Neural progenitor cell (in vitro differentiated cells): ENCODE data around the gene GATA6. TPM values are rescaled to one million over a fixed set of nuclear protein-coding genes. Genes with fewer than 3 reads are reported as not detected.

Experiments
- DNase-seq: peaks from one replicate; pipeline ENCODE4 v3.0.0-alpha.2; 2016; ENCODE audit warnings: low spot score
- H2AFZ ChIP-seq: fragments of 200-600 bp; sonication (generic); replicated peaks from 2 replicates; pipeline ENCODE4 v1.6.1; 2016; ENCODE audit warnings: antibody characterized with exemption
- H3F3A ChIP-seq: fragments of 200-600 bp; sonication (generic); 2 replicates; pipeline ENCODE4 v1.6.1; 2016; ENCODE audit warnings: antibody characterized with exemption, low read depth
- H3K27ac ChIP-seq: fragments of 200-600 bp; sonication (generic); 2 replicates; pipeline ENCODE4 v1.5.1; 2016; ENCODE audit warnings: mild to moderate bottlenecking
- H3K27me3 ChIP-seq: fragments of 200-600 bp; sonication (generic); 2 replicates; pipeline ENCODE4 v1.6.1; 2016; ENCODE audit warnings: mild to moderate bottlenecking, moderate library complexity
- H3K36me3 ChIP-seq: fragments of 200-600 bp; sonication (generic); 2 replicates; pipeline ENCODE4 v1.5.1; 2016
- H3K4me1 ChIP-seq: fragments of 200-600 bp; sonication (generic); 2 replicates; pipeline ENCODE4 v1.6.1; 2016; ENCODE audit warnings: mixed run types
- H3K4me2 ChIP-seq: fragments of 200-600 bp; sonication (generic); 2 replicates; pipeline ENCODE4 v1.6.1; 2016
- H3K4me3 ChIP-seq: fragments of 200-600 bp; sonication (generic); 2 replicates; pipeline ENCODE4 v1.5.1; 2016
- H3K79me2 ChIP-seq: fragments of 200-600 bp; sonication (generic); 2 replicates; pipeline ENCODE4 v1.6.1; 2016; ENCODE audit warnings: low read depth
- H3K9ac ChIP-seq: fragments of 200-600 bp; sonication (generic); 2 replicates; pipeline ENCODE4 v1.6.1; 2016
- H3K9me3 ChIP-seq: fragments of 200-600 bp; sonication (generic); 2 replicates; pipeline ENCODE4 v1.5.1; 2016; ENCODE audit warnings: low read depth
- H4K20me1 ChIP-seq: fragments of 200-600 bp; sonication (generic); 2 replicates; pipeline ENCODE4 v1.6.1; 2016; ENCODE audit warnings: low read depth
- H3K27ac Mint-ChIP-seq: 3 replicates; pipeline ENCODE4 v1.8.0; 2021; ENCODE audit warnings: mixed read lengths
- H3K27me3 Mint-ChIP-seq: 2 replicates; pipeline ENCODE4 v1.8.0; 2022; ENCODE audit warnings: low read depth, mild to moderate bottlenecking, inconsistent platforms, moderate library complexity, mixed read lengths; ENCODE audit not compliant: insufficient read depth
- H3K36me3 Mint-ChIP-seq: 3 replicates; pipeline ENCODE4 v1.8.0; 2021; ENCODE audit warnings: mixed read lengths
- H3K4me1 Mint-ChIP-seq: 3 replicates; pipeline ENCODE4 v1.8.0; 2021; ENCODE audit warnings: mixed read lengths
- H3K4me3 Mint-ChIP-seq: 3 replicates; pipeline ENCODE4 v1.8.0; 2021; ENCODE audit warnings: mild to moderate bottlenecking, moderate library complexity, mixed read lengths
- H3K9me3 Mint-ChIP-seq: 3 replicates; pipeline ENCODE4 v1.8.0; 2020; ENCODE audit warnings: mixed read lengths
- EZH2 ChIP-seq: fragments of 200-600 bp; sonication (generic); IDR thresholded peaks from 2 replicates; pipeline ENCODE4 v1.6.1; 2017; ENCODE audit warnings: antibody characterized with exemption, mild to moderate bottlenecking, moderate library complexity
- EZH2phosphoT487 ChIP-seq: fragments of 200-600 bp; sonication (generic); IDR thresholded peaks from 2 replicates; pipeline ENCODE4 v1.6.1; 2017; ENCODE audit warnings: antibody characterized with exemption
- total RNA-seq: library from RNA; depleted of rRNA; stranded (reverse); fragments of >200 nt; gene quantifications from 2 replicates; pipeline ENCODE4 v1.2.3, GENCODE V29; 2015; ENCODE audit warnings: low replicate concordance
- TF ChIP-seq, protein P1 (sequence below): fragments of 200-600 bp; sonication (generic); IDR thresholded peaks from 2 replicates; pipeline ENCODE4 v1.5.1; 2017; ENCODE audit warnings: antibody characterized with exemption, mild to moderate bottlenecking

Gene GATA6
- total RNA-seq, 1 donor from 2014 or later: 0.26 TPM

DNA sequence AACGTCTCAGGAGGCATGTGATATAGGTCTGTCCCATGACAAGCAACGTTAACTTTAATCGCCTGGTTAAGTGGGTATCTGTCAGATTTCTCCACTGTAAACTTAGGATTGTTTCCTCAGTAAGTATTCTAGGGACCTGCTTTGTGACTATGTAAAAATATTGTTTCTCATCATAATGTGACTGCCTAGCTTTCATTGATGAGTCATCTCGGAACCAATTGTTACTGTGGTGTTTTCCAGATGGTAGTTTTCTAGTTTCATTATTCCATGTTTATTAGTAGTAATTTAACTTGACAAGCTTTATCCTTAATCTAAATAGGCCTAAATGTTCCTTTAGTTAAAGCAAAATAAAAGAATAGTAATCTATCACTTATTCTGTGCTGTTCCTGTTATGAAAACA, 28.2 kb upstream of the GATA6 start:
- H3K27me3 Mint-ChIP-seq: no peaks in the 10 kb centered on the region
- TF ChIP-seq EZH2 (no peak), EZH2phosphoT487 (no peak)
- TF ChIP-seq, protein P1, sequence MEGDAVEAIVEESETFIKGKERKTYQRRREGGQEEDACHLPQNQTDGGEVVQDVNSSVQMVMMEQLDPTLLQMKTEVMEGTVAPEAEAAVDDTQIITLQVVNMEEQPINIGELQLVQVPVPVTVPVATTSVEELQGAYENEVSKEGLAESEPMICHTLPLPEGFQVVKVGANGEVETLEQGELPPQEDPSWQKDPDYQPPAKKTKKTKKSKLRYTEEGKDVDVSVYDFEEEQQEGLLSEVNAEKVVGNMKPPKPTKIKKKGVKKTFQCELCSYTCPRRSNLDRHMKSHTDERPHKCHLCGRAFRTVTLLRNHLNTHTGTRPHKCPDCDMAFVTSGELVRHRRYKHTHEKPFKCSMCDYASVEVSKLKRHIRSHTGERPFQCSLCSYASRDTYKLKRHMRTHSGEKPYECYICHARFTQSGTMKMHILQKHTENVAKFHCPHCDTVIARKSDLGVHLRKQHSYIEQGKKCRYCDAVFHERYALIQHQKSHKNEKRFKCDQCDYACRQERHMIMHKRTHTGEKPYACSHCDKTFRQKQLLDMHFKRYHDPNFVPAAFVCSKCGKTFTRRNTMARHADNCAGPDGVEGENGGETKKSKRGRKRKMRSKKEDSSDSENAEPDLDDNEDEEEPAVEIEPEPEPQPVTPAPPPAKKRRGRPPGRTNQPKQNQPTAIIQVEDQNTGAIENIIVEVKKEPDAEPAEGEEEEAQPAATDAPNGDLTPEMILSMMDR: no peak
- no peak overlapping the region for H3K27ac Mint-ChIP-seq
- H3K4me1 ChIP-seq: no peaks in the 10 kb centered on the region
- no peaks in the 10 kb centered on the region for H3K9me3 ChIP-seq
- H3K9me3 Mint-ChIP-seq: no peaks in the 10 kb centered on the region
- no peaks in the 10 kb centered on the region for H3K27me3 ChIP-seq
- H3K9ac ChIP-seq: no peak overlapping the region
- H3K79me2 ChIP-seq: no peaks in the 10 kb centered on the region
- H3F3A ChIP-seq: no peaks in the 10 kb centered on the region
- no peak overlapping the region for H3K27ac ChIP-seq
- H3K4me3 ChIP-seq: no peak overlapping the region
- no peaks in the 10 kb centered on the region for H3K36me3 Mint-ChIP-seq
- H3K4me2 ChIP-seq: no peak overlapping the region
- H3K36me3 ChIP-seq: no peaks in the 10 kb centered on the region
- no peaks in the 10 kb centered on the region for H4K20me1 ChIP-seq
- H3K4me3 Mint-ChIP-seq: no peak overlapping the region
- DNase-seq: no peak
- no peak overlapping the region for H2AFZ ChIP-seq
- no peaks in the 10 kb centered on the region for H3K4me1 Mint-ChIP-seq

DNA sequence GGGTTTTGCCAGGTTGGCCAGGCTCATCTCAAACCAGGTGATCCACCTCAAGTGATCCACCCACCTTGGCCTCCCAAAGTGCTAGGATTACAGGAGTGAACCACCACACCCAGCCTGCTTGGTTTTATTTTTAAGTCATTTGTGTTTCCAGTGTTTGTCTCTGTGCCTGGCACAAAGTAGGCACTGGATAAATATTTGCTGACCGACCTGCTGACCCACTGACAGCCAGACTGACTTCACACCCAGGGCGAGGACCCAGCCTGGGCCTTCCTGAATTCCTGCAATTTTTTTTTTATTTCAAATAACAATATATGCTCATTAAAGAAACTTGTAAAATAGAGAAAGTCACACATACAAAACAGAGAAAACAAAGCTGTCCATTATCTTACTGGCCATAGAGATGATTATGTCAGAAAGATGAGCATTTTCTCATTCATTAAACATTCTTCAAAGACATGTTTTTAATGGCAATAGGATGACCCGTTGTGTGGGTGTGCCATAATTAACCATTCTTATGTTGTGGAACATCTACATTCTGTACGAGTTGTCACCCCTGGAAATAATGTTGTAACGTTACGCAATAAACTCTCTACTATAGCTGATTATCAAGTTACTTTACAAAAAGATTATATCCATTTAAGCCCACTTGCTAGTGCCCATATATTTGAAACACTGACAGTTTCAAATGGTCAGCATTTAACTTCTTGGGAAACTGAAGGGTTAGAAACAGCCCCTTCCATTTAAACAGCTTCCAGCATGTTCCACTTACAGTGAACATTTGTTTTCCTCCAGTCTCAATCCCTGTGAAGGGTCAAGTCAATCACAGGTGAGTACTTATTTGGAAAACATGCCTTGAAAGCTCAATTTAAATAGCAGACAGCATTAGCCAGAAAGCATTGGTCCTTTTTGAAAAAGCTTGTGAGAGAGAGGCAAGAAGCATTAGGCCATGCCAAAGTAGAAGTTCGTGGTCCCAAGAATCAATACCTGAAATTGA, 25.7 kb upstream of the GATA6 start:
- Histone ChIP-seq H3K4me1 (no peaks in the 10 kb centered on the region), H3K9ac (no peak overlapping the region), H3K79me2 (no peaks in the 10 kb centered on the region), H3K4me2 (no peak overlapping the region), H3K27ac (no peak overlapping the region), H3K9me3 (no peaks in the 10 kb centered on the region), H3K36me3 (no peaks in the 10 kb centered on the region), H3K4me3 (no peak overlapping the region), H3K27me3 (peaks cover 18% of the 10 kb centered on the region), H4K20me1 (no peaks in the 10 kb centered on the region), H3F3A (no peaks in the 10 kb centered on the region), H2AFZ (no peak overlapping the region)
- H3K36me3 Mint-ChIP-seq: no peaks in the 10 kb centered on the region
- TF ChIP-seq, protein P1: no peak
- DNase-seq: no peak
- peaks cover 3% of the 10 kb centered on the region for H3K27me3 Mint-ChIP-seq
- H3K4me1 Mint-ChIP-seq: no peaks in the 10 kb centered on the region
- H3K9me3 Mint-ChIP-seq: no peaks in the 10 kb centered on the region
- H3K4me3 Mint-ChIP-seq: no peak overlapping the region
- no peak overlapping the region for H3K27ac Mint-ChIP-seq

DNA sequence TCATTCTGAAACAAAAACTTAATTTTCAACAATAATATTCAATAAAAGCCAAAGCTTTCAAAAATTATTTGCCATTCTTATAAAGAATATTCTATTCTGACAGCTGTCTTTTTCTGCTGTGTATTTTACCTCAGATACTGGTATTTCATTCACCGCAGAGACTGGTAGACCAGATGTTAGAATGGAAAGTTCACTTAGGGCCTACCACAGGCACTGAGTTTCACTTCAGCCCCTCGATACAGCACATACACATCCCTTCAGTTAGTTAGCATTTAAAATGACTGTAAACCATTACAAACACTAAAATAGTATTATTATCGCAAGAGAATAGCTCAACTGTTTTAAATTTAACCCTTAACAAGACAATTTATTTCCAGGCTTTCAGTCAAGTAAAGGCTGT, 24.2 kb upstream of the GATA6 start:
- H3K27me3 Mint-ChIP-seq: peaks cover 5% of the 10 kb centered on the region
- TF ChIP-seq EZH2phosphoT487 (no peak), EZH2 (no peak)
- TF ChIP-seq, protein P1: no peak
- H3K27ac Mint-ChIP-seq: no peak overlapping the region
- H3K4me3 Mint-ChIP-seq: no peak overlapping the region
- H3K9me3 Mint-ChIP-seq: no peaks in the 10 kb centered on the region
- no peaks in the 10 kb centered on the region for H3F3A ChIP-seq
- no peaks in the 10 kb centered on the region for H4K20me1 ChIP-seq
- no peak overlapping the region for H3K9ac ChIP-seq
- no peaks in the 10 kb centered on the region for H3K9me3 ChIP-seq
- H3K27me3 ChIP-seq: peaks cover 20% of the 10 kb centered on the region
- no peaks in the 10 kb centered on the region for H3K4me1 ChIP-seq
- no peak overlapping the region for H2AFZ ChIP-seq
- DNase-seq: no peak
- no peaks in the 10 kb centered on the region for H3K79me2 ChIP-seq
- H3K36me3 Mint-ChIP-seq: no peaks in the 10 kb centered on the region
- no peaks in the 10 kb centered on the region for H3K36me3 ChIP-seq
- no peaks in the 10 kb centered on the region for H3K4me1 Mint-ChIP-seq
- no peak overlapping the region for H3K4me3 ChIP-seq
- H3K4me2 ChIP-seq: no peak overlapping the region
- H3K27ac ChIP-seq: no peak overlapping the region
